A549 (cell line): Measurements from ENCODE around the gene EVX2. TPM values are rescaled to one million over a fixed set of nuclear protein-coding genes. Genes with fewer than 3 reads are reported as not detected.

Experiments
- ATAC-seq, 2 experiments: fragments of 200-7000 bp in 1 of 2; fragments of >200 bp in 1 of 2; cut with Nextera tagmentation in 1 of 2; cut with Tn5 transposase in 1 of 2; 3 replicates each; pipeline versions ENCODE4 v1.8.0 to v1.9.1; 2018 to 2020; ENCODE audit warnings: mild to moderate bottlenecking in 1 of 2, moderate library complexity in 1 of 2
- CTCF ChIA-PET: fragments of 300-600 bp; sonication (Branson Sonifier 250); formaldehyde crosslinking; extraction: SDS; loops from one replicate; lab custom pipeline; 2021; ENCODE audit warnings: antibody characterized with exemption, inconsistent platforms; lab: Yijun Ruan, JAX
- POLR2A ChIA-PET: fragments of 350-600 bp; formaldehyde crosslinking; extraction: SDS; loops from one replicate; lab custom pipeline; 2021; ENCODE audit warnings: antibody characterized with exemption, inconsistent platforms; lab: Yijun Ruan, JAX
- DNase-seq, 2 experiments: peaks; one replicate each; pipeline versions ENCODE4 v3.0.0 to v3.0.0-alpha.2; 2011 to 2016; ENCODE audit warnings: low read depth in 1 of 2, low spot score in 1 of 2
- FAIRE-seq: peaks from 2 replicates; lab custom pipeline; 2011; peaks lifted over from hg19 to GRCh38; lab: Jason Lieb, UNC
- H3K27ac ChIP-seq, 2 experiments: fragments of >200 bp; sonication (Bioruptor Twin); formaldehyde crosslinking; 3 replicates each; pipeline ENCODE4 v1.5.1; 2016 to 2017
- H3K4me1 ChIP-seq: fragments of >200 bp; sonication (Bioruptor Twin); formaldehyde crosslinking; 3 replicates; pipeline ENCODE4 v1.6.1; 2016
- H3K4me2 ChIP-seq: fragments of >200 bp; sonication (Bioruptor Twin); formaldehyde crosslinking; 3 replicates; pipeline ENCODE4 v1.6.1; 2016
- H3K4me3 ChIP-seq: fragments of >200 bp; sonication (Bioruptor Twin); formaldehyde crosslinking; 3 replicates; pipeline ENCODE4 v1.5.1; 2016
- H3K9me3 ChIP-seq: fragments of >200 bp; sonication (Bioruptor Twin); formaldehyde crosslinking; 3 replicates; pipeline ENCODE4 v1.6.1; 2016
- ATOH8 ChIP-seq: fragments of 250-450 bp; sonication (Bioruptor Pico); IDR thresholded peaks from 2 replicates; pipeline ENCODE4 v1.5.0; 2020; ENCODE audit warnings: low read depth, mild to moderate bottlenecking, moderate library complexity
- BCL3 ChIP-seq: fragments of >200 bp; sonication (Bioruptor Twin); formaldehyde crosslinking; IDR thresholded peaks from 3 replicates; pipeline ENCODE4 v1.6.1; 2016
- CBX2 ChIP-seq: fragments of 200-600 bp; sonication (generic); IDR thresholded peaks from 2 replicates; pipeline ENCODE4 v1.6.1; 2016; ENCODE audit warnings: low read depth, mild to moderate bottlenecking, borderline replicate concordance
- CHD2 ChIP-seq: fragments of 150-350 bp; IDR thresholded peaks from 2 replicates; pipeline ENCODE4 v1.6.1; 2014; ENCODE audit warnings: low read length; ENCODE audit not compliant: partially characterized antibody
- EHF ChIP-seq: fragments of 250-450 bp; sonication (Bioruptor Pico); IDR thresholded peaks from 2 replicates; pipeline ENCODE4 v1.5.0; 2020; ENCODE audit warnings: mild to moderate bottlenecking
- EHMT2 ChIP-seq: fragments of 200-600 bp; sonication (generic); IDR thresholded peaks from 2 replicates; pipeline ENCODE4 v1.6.1; 2016; ENCODE audit warnings: antibody characterized with exemption, low read depth, mild to moderate bottlenecking, moderate library complexity
- FOSB ChIP-seq: fragments of 250-450 bp; sonication (Bioruptor Pico); IDR thresholded peaks from 2 replicates; pipeline ENCODE4 v1.5.0; 2020; ENCODE audit warnings: mild to moderate bottlenecking, moderate library complexity
- FOSL2 ChIP-seq, 2 experiments: fragments of 450-650 bp in 1 of 2; fragments of >200 bp in 1 of 2; sonication (Bioruptor Twin) in 1 of 2; formaldehyde crosslinking; IDR thresholded peaks; 2 replicates each; pipeline versions ENCODE4 v1.5.0 to v1.6.1; 2016 to 2020; ENCODE audit warnings: mild to moderate bottlenecking in 1 of 2, moderate library complexity in 1 of 2
- HDAC2 ChIP-seq: fragments of 200-600 bp; sonication (generic); IDR thresholded peaks from 2 replicates; pipeline ENCODE4 v1.6.1; 2016
- HMGXB4 ChIP-seq: fragments of 250-450 bp; sonication (Bioruptor Pico); IDR thresholded peaks from 2 replicates; pipeline ENCODE4 v1.5.0; 2021; ENCODE audit warnings: mild to moderate bottlenecking, moderate library complexity, borderline replicate concordance
- JUN ChIP-seq, 2 experiments: fragments of >200 bp; sonication (Bioruptor Twin); formaldehyde crosslinking; IDR thresholded peaks; 2 replicates in 1 of 2; 3 replicates in 1 of 2; pipeline ENCODE4 v1.6.1; 2016 to 2017
- MAX ChIP-seq: IDR thresholded peaks from 2 replicates; pipeline ENCODE4 v1.6.1; 2012
- MAZ ChIP-seq: fragments of 150-350 bp; IDR thresholded peaks from 2 replicates; pipeline ENCODE4 v1.6.1; 2014; ENCODE audit warnings: antibody characterized with exemption, low read depth, low read length, borderline replicate concordance
- PHF8 ChIP-seq: fragments of 200-600 bp; sonication (generic); IDR thresholded peaks from 2 replicates; pipeline ENCODE4 v1.6.1; 2016; ENCODE audit warnings: low read depth, mild to moderate bottlenecking, antibody characterized with exemption, moderate library complexity, borderline replicate concordance
- POLR2A ChIP-seq: IDR thresholded peaks from 2 replicates; pipeline ENCODE4 v1.6.1; 2012; ENCODE audit warnings: mild to moderate bottlenecking, low read length
- RAD21 ChIP-seq, 2 experiments: fragments of >200 bp in 1 of 2; sonication (Bioruptor Twin) in 1 of 2; formaldehyde crosslinking in 1 of 2; IDR thresholded peaks in 1 of 2; conservative IDR thresholded peaks in 1 of 2; 2 replicates in 1 of 2; 3 replicates in 1 of 2; pipeline ENCODE4 v1.6.1; 2012 to 2018; ENCODE audit warnings: inconsistent platforms in 1 of 2
- RARB ChIP-seq: fragments of 250-450 bp; sonication (Bioruptor Pico); IDR thresholded peaks from 2 replicates; pipeline ENCODE4 v1.8.0; 2021; ENCODE audit warnings: mild to moderate bottlenecking, moderate library complexity
- RCOR1 ChIP-seq: fragments of 150-350 bp; IDR thresholded peaks from 2 replicates; pipeline ENCODE4 v1.6.1; 2014; ENCODE audit warnings: antibody characterized with exemption, low read length, low read depth
- SMC3 ChIP-seq: fragments of >200 bp; sonication (Bioruptor Twin); formaldehyde crosslinking; IDR thresholded peaks from 3 replicates; pipeline ENCODE4 v1.6.1; 2018; ENCODE audit warnings: inconsistent platforms
- USF2 ChIP-seq: fragments of 450-650 bp; IDR thresholded peaks from 2 replicates; pipeline ENCODE4 v1.6.1; 2014; ENCODE audit warnings: antibody characterized with exemption
- ZSCAN20 ChIP-seq: fragments of 250-450 bp; sonication (Bioruptor Pico); IDR thresholded peaks from 2 replicates; pipeline ENCODE4 v1.8.0; 2022; ENCODE audit warnings: mild to moderate bottlenecking, moderate library complexity
- WGBS: methylation state at CpG from one replicate; pipeline ENCODE4 v1.1.6; 2017; ENCODE audit errors: missing lambda C conversion rate; 5-methylcytosine and 5-hydroxymethylcytosine counted together
- polyA plus RNA-seq, 4 experiments: library from polyadenylated mRNA; depleted of rRNA in 3 of 4; stranded (reverse); fragments of >200 nt; fragmentation: RNase III in 1 of 4; extraction: RNeasy Plus Mini Kit Qiagen cat#74134 plus additional on column Dnase treatment in 1 of 4; gene quantifications; 2 replicates in 3 of 4; 3 replicates in 1 of 4; pipeline ENCODE4 v1.2.3, GENCODE V29; 2011 to 2017

The EVX2 gene
- polyA plus RNA-seq, 2 of the 4 experiments (the other 2 are of a cell fraction), result 0.03 TPM; not detected in 1

GRCh38 chr2:176115883-176116813, 32.4 kb upstream of the EVX2 start, which contains the start of gene HOXD10:
TSS of gene HOXD10 (plus strand) at chr2:176116778. CDS start at chr2:176116834, 56 bp downstream.
- Histone ChIP-seq H3K4me3 (peak within 1 kb of the TSS; percentile 44), H3K4me1 (peaks cover 3% of the 10 kb centered on the region; the same call in 1 of the 3 replicates), H3K27ac (peak within 1 kb of the TSS; percentile 66 to 83), H3K9me3 (no peaks in the 10 kb centered on the region), H3K4me2 (peak within 1 kb of the TSS; percentile 67)
- WGBS, result 78% methylated on average over 57 of the region's 66 CpGs
- TF ChIP-seq FOSL2 (IDR thresholded peaks at IDR 0.05) (no peak), FOSL2 (CRISPR knock-in tag; IDR thresholded peaks at IDR 0.05) (no peak), HMGXB4 (CRISPR knock-in tag) (no peak), JUN (IDR thresholded peaks at IDR 0.05) (no peak), FOSB (CRISPR knock-in tag) (no peak), CHD2 (no peak), RARB (CRISPR knock-in tag) (no peak), MAZ (no peak), HDAC2 (no peak), RCOR1 (no peak), MAX (peak; percentile 67; the same call in 1 of the 2 replicates), ZSCAN20 (CRISPR knock-in tag) (no peak), CBX2 (no peak), RAD21 (conservative IDR thresholded peaks at IDR 0.05 in 1 of 2, IDR thresholded peaks at IDR 0.05 in 1 of 2) (peak in 1 of 2 experiments; percentile 35; a peak in 1 of 5 replicates), EHMT2 (no peak), EHF (no peak), USF2 (peak; percentile 91), PHF8 (no peak), SMC3 (no peak), POLR2A (peak; percentile 41; the same call in 1 of the 2 replicates), ATOH8 (CRISPR knock-in tag) (no peak)
- POLR2A ChIA-PET, result no interaction called here
- DNase-seq, result peak; percentile 37 to 84
- CTCF ChIA-PET, result interaction anchor here (1.1 to 3.6 kb wide), 7 partner anchors 11 to 1049 kb away, joined by 3 to 22 read pairs (median 6); no protein-coding TSS in a partner anchor
- FAIRE-seq, result no peak
- ATAC-seq, result peak; percentile 87 to 93

- no peak for FAIRE-seq
- POLR2A ChIA-PET, result no interaction called here
- no peak for TF ChIP-seq BCL3
- Histone ChIP-seq H3K4me1 (peaks cover 3% of the 10 kb centered on the region; the same call in 1 of the 3 replicates), H3K4me3 (no peak overlapping the region), H3K27ac (no peak overlapping the region), H3K9me3 (no peaks in the 10 kb centered on the region), H3K4me2 (no peak overlapping the region; the same call in 1 of the 3 replicates)
- 85% methylated on average over 16 of the region's 16 CpGs for WGBS
- DNase-seq, result no peak
- CTCF ChIA-PET, result interaction anchor here (0.6 to 3.6 kb wide), 5 partner anchors 12 to 1034 kb away, joined by 3 to 22 read pairs (median 6); no protein-coding TSS in a partner anchor
- no peak for ATAC-seq
Observed at GRCh38 chr2:176114930-176115625, 31.3 kb upstream of the EVX2 start.
